GM19351 (cell line): ENCODE data around the gene NAV2.

Experiments used
- ATAC-seq: cut with Tn5 transposase; IDR thresholded peaks from one replicate; pipeline ENCODE4 v1.9.1; 2021; ENCODE audit warnings: mild to moderate bottlenecking, moderate library complexity; ENCODE audit not compliant: unreplicated experiment

The NAV2 gene

DNA sequence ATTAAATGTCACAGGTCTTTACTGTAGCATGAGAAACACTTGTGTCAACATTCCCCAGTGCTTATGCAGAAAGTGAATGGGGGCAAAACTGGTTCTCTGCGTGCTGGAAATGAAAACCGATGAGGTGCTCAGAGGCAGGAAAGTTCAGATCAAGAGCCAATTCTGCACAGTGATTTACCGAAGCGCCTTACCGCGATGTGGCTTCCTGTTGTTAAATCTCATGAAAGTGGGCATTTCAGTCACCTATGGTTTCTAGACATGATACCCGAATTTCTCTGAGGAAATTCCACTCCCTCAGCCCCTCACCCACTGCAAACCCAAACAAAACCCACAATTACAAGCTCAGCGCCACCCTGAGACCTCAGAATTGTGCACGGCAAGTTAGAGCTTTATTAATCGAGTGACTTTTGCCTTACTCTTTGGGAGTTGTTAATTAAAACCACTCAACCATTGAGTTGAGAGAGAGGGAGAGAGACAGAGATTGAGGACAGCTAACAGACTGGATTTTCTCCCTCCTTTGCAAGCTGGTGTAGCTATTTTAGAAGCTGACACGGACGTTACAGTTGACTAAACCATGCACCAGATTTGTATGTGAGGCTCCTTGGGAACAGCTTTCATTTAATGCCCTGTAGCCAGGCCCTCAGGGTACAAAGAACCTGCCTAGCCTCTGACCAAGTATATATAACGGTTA, 251.2 kb downstream of the NAV2 start:
- no peak for ATAC-seq

DNA sequence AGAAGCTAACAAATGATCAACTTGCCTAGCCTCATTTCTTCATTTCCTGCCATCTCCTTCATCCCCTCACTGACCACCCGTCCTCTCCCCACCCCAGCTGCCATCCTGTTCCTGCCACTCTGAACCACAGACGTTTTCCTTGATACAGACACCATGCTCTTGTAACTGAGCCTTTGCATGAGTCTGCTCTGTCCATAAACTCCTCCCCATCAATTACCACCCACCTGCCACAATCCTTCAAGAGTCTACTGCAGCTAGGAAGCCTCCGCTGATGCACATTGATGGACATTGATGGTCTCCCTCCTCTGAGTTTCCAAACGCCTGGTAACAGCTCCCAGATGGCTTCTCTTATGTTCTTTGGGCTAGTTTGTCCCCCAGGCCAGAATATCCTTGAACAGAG, 253.8 kb downstream of the NAV2 start:
- ATAC-seq, result no peak

DNA sequence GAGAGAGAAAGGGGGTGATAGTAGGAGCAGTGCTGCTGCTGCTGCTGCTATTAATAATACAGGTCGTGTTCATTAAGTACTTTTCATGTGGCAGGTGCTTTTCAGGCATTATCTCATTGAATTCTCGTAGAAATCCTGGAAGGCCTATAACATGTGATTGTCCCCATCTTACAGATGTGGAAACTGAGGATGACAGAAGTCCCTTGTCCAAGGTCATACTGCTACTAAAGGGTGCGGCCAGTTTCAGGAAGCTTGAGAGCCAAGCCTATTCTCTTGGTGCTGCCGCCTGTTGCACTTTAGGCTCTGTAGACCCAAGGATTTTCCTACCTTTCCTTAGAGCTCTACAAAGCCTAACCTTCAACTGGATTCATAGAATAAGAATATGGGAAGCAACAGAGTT, 254.3 kb downstream of the NAV2 start:
- ATAC-seq, result no peak

DNA sequence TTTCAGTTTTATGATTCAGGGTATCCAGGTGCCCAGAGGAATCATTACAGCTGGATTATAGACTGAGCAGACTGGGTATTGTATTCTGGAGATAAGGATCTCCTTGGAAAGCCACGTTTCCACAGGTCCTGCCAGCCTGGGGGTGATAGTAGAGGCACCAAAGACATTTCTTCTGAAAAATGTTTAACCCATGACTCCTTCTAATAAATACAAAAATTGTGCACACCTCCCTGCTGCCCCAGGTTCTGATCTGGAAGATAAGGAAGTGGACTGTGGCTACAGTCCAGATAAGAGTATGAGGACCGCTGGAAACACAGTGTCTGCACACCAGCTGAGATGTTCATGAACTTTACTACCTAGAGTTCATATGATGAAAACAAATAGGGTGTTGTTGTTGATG, 255.2 kb downstream of the NAV2 start:
- ATAC-seq, result no peak

DNA sequence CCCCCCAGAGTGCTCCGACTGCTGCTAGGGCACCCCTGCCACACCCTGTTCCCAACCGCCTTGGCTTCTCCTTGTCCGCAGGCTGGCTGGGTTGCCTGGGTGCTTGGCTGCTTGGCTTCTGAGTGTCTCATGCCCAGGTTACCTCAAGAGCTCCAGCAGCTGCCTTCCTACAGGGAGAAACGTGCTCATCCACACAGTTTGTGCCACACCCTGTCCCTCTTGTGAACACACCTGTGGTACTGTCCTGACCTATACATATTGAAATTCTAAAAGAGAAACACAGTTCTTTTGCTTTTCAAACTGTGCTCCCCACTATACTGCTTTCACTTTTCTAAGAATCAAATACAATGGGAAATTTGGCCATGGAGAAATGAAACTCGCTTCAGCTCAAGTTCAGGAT, 256.2 kb downstream of the NAV2 start:
- ATAC-seq, result no peak

DNA sequence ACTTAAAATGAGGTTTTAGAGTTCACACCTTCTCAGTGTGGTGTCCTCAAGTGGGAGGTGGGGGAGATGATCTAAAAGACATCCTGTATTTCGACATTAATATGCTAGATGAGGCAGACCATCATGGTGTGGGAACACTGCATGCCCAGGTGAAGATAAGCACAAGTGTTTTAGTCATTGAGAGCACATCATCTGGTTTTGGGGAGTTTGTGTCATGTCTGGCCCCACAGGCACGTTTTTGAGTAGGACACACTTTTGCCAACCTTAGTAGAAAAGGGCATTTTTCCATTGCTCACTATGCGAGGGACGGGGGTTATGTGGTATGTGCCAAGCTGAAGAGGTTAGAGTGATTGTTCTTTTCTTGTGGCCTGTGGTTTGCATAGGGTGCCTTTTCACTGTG, 258.3 kb downstream of the NAV2 start:
- ATAC-seq, result no peak

DNA sequence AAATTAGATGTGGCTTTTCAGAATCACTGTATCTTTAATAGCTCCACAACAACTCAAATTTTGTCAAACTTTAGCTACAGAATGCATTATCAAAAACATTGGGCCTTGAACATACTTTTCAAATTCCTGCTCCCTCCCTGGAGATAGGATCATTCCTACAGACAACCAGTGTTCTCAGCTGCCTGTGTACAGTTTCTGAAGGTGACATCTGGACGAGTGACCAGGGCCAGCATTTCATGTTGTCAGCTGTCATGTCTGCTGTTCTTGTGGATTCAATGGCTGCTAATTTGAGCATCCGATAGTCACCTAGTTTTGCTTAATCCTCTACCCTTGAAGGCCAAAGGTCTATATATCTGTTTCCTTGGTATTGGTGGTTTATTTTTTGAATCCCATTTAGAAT, 259.5 kb downstream of the NAV2 start:
- ATAC-seq, result no peak

DNA sequence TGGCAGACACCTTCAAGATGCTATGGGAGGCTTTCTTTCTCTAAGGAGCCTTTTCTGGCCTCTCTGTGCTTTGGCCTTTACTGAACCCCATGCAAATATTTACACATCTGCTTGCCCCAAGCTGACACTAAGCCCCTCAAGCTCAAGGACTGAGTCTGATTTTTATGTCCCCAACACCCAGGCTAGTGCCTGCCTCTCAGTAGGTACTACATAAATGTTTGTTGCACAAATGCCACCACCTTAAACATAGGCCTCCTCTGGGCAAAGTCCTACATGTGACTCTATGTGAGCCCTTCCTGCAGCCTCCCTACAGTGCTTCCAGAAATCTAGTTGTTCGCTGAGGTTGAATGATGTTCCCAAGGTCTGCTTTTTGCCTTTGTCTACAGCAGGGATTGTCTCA, 260.0 kb downstream of the NAV2 start:
- no peak for ATAC-seq

DNA sequence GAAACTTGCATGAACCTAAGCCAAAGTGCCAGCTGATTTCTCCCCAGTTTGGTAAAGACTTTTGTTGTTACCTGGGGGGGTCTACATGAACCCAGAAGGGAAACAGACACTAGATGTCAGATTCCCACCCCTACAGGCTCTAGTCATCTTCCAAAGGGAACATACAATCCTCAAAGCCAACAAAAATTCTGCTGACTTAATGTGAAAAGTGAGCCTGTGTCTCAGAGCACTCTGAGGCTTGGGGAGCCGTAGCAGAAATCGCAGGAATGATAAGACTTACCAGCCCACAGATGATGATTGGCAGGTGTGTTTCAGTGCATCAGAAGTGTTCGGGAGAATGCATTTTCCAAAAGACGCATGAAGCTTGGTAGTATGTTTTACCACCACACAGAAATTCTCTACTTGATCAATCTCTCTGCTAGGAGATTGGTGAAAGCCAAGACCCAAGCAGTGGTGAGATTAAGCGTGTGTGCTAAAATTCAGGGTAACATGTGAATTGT, 260.5 kb downstream of the NAV2 start:
- no peak for ATAC-seq

DNA sequence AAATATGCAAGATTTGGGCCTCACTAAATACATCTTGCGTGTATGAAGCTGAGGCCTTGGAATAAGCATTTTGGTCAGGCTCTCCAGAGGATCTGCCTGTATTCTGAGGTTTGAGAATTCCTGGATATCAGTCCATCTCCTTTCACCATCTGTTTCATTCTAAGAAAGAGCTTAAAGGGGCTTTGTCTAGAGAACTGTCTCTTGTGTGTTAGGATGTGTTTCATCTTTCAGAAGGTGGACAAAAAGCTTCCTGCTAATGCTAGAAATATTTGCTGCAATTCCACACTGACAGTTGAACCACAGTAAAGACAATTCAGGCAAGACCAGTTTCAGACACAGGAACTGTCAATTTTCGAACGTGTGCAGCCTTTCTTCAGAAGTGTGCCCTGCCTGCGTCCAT, 262.2 kb downstream of the NAV2 start:
- no peak for ATAC-seq

DNA sequence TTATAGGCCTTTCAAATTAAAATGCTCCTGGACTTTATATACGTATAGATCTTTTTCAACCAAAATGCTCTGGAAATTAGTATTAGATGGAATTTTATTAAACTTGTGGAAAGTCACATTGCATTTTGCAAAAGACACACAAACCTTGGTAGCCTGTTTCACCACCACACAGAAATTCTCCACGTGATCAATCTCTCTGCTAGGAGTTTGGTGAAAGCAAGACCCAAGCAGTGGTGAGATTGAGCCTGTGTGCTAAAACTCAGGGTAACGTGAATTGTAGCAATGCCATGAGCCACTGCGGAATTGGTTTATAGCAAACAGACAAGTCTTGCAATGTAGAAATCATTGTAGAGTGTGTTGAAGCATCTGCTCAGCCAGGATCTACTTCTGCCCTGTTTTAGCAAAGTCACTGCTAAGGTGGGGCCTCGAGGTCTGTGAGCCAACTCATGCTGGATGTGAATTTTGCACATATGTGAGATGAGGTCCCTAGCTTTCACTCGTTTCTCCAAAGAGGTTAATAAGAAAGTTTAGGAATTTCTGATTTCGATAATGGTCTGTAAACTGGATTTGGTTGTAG, 262.9 kb downstream of the NAV2 start:
- no peak for ATAC-seq

DNA sequence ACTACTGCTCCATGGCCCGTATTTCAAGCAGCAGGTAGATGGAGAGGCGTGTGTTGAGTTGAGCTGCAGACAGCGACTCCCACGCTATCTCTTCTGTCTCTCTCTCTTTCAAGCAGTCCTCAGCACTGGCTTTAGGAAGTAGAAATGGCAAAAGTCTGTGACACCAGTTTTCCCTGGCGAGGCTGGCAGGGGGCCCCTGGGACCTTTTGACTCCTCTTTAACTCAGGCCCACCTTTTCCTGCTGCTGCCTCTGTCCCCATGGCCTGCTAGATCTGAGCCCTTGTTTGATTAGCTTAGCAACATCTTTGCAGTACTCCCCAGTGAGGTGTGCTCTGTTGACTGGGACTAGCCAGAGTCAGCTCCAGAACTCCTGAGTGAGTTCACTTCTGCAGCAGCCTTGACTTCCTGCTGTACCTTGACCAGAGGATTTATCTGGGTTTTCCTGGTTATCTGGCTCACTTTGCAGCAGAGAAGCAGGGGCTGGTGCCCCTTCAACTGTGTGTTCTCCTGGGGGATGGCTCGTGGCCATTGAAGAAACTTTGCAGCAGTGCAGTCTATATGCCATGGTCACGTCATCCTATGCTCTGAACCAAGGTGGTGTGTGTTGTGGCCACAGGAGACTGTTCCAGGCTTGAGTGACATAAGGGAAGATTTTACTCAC, 263.8 kb downstream of the NAV2 start:
- ATAC-seq, result no peak

DNA sequence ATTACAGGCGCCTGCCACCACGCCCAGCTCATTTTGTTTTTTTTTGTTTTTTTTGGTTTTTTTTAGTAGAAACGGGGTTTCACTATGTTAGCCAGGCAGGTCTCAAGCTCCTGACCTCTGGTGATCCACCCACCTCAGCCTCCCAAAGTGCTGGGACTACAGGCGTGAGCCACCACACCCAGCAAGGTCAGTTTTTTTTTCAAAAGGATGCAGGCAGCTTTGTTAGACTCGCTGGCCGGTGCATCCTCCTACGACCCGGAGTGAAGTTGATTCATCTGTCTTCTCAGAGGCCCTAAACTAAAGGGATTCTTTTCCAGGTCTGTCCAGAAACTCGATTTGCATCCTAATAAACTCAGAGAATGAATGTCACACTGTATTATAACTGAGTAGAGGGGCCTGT, 265.3 kb downstream of the NAV2 start:
- ATAC-seq, result no peak

DNA sequence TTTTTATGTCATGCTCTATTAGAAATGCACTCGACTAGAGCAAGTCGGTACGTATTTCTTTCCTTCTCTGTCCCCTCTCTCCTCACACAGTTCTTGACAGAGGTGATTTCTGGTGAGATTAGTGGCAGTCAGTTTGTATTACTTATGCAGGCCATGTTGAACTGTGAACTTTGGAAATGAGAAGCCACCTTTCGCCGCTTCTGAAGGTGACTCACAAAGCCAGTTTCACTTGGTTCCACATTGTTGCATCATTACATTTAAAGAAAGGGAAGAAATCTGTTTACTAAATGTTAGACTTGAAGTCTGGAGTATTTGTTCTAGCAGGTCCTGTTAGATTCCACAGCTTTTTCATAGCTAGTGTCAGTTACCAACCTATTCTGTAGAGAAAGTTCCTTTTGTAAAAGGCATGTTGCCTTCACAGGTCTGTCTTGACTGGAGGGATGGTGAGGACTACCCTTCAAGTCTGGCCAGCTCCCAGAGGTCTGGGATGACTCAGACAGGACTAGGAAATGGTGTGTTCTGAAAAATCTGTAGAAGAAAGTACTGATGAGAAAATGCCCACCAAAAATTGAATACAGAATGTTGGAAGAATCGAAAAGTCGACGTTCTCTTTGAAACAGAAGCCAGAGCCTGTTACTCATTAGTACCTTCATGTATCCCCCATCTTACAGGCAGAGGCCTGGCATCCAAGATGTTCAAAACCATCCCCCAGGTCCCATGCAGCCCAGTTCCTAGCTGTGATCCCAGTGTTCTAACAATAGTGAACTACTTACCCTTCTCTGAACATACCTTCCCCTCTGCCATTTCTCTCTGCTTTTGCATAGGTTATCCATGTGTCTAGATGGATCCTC, 266.3 kb downstream of the NAV2 start:
- ATAC-seq, result peak; percentile 71

DNA sequence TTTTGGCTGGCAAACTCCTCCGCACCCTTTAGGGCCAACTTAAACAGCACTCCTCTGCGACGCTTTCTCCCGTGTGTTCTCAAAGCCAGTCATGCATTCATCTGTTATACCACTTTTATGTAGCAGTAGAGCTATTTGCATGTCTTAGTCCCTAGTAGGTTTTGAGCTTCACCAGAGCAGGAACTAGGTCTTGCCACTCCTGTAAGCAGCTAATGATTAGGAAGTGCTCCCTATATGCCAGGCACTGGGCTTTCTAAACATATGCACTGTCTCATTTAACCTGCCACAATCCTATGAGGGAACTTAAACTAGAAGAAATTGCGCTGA, 266.8 kb downstream of the NAV2 start:
- peak; percentile 76 for ATAC-seq

DNA sequence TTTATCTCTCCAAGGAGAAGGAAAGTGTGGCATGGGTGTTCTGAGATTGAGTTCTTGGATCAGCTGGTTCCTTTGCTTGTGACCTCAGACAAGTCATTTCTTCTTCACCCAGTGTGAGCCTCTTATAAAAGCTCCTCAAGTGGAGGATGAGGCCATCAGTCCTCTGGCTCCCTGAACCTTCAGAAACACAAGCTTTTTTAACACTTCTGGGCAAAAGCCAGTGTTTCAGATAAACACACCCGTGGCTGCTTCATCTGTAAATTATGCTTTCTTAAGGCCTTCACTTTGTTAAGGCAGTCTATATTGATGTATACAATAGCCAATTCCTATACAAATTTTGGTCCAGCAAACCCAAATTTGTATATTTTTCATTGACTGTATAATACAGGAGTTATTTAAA, 267.8 kb downstream of the NAV2 start:
- ATAC-seq, result no peak

DNA sequence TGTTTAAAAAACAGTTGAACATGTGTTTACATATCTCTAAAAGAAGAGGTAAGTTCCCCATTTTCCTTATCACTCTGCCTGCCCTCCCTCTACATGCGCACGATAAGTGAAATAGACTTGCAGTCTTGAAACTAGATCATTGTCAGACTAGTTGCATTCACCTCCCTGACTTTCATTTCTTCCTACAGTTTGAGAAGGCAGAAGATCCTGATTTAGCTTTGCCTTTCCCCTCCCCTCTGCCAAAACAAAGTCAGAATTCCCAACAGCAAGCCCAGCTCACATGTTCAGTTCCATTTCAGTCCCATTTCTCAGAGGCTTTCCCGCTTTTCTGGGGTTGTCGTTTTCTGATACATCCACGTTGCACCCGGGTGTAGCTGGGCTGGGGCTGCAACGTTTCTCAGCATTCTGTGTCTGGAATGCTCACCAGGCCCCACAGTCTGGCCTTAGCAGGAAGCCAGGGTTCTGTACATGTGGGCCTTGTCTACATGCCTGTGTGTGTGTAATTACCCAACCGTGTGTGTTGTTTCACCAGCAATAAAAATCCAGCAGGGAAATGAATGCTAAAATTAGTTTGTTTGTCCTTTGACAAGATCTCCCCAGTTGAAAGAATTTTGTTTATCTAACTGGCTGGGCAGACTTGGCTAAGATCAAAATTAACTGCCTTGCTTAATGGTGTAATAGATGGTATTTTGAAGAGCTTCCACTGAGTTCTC, 268.5 kb downstream of the NAV2 start:
- no peak for ATAC-seq

DNA sequence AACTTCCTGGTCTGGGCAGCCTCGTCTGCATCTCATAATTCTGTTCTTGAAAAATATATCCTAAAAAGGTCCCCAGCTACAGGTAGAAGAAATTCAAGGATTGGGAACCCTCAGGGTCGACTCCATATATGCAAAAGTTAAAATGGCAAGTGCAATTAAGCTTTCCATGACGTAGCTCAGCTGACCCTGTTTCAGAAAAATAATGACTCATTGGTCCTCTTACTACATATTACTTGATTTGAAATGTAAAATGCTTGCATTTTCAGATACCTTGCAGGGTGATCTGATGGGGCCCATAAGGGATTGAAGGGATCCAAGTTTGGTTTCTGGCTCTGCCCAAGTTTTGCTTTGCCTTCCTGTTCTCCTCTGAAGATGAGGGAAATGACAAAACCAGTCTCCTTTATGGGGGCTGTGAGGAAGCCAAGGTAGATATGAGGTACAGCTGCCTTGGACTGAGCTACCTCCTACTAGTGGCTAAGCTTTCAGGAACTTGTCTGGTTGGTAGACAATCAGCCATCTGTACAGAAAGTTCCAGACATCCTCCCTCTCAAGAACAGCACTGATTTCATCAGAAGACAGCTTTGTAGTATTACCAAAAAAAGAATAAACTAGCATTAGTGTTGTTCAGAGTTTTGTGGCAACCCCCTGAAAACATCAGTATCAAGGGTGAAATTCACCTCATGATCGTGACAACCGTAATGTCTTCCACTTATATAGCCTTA, 270.3 kb downstream of the NAV2 start:
- no peak for ATAC-seq

DNA sequence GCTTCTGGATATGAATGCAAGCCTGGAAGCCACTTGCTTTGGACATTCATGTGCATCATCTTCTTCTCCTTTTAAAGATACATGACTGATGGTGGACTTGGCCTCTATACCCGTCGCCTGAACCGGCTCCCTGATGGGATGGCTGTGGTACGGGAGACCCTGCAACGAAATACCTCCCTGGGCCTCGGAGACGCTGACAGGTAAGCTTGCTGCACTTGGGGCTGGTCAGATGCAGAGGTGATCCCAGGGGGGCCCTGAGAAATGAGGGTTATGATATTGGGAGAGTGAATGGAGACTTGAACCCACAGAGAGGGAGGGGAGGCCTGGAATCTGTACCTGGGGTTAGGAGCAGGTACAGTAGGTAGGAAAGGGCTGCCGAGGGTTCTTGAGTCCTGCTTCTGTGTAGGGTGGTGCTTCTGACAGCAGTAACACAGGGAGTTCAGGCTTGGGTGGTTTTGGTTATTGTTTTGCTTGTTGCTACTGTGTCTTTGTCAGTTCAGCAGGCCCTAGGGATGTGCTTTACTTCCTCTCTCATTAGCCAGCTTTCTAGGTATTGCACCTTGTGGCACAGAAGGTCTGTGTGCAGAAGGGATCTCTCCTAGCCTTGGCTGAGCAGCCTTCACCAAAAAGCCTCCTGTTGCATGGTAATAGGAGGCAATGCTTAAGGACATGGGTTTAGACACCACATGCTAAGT, 271.6 kb downstream of the NAV2 start:
- ATAC-seq, result no peak

DNA sequence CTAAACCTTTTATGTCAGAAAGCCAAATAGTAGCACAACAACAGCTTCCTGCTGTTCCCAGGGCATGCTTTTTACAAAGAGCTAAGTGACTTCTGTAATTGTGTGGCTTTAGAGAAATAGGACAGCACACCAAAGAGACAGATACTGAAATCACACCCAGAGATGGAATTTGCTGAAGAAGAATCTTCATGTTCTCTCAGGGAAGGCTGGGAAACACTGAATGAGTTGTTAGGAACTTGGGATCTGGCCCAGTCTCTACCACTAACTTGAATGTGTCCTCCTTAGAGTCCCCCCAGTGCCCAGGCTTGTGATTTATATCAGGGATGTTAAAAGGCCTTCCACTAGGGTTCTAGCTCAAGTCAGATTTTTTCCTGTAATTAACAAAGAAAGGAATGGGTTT, 272.5 kb downstream of the NAV2 start:
- ATAC-seq, result no peak
